ENCODE data around the gene AHDC1. TPM values are rescaled to one million over a fixed set of nuclear protein-coding genes. Genes with fewer than 3 reads are reported as not detected.

Gene AHDC1
- total and polyA plus RNA-seq, 2 donors (not counting 3 experiments of a cell fraction or from before 2014, with no cell fraction given): 7.0 to 32.1 TPM

- H2AFZ ChIP-seq (ENCODE audit: low read depth, low read length): no peak overlapping the region
- BruUV-seq (replicated peaks): no TSS peak
- no peak for FAIRE-seq
- no peaks in the 10 kb centered on the region for H3K36me3 ChIP-seq (ENCODE audit: control insufficient read depth in 2 of 2, extremely low read depth in 1 of 2, insufficient read depth in 2 of 2, low read length in 2 of 2)
- no peak overlapping the region for H3K4me2 ChIP-seq (ENCODE audit: insufficient read depth, low read length)
- TF ChIP-seq JUN (IDR thresholded peaks at IDR 0.05; ENCODE audit: borderline replicate concordance, insufficient read depth, insufficient read length, low read depth) (no peak), EZH2 (IDR thresholded peaks at IDR 0.05; ENCODE audit: borderline replicate concordance, low read depth, low read length, severe bottlenecking) (no peak), MAX (IDR thresholded peaks at IDR 0.05; ENCODE audit: insufficient read depth, insufficient read length) (no peak), GATA2 (IDR thresholded peaks at IDR 0.05; ENCODE audit: insufficient read depth, insufficient read length, low read depth, low read length) (no peak)
- no peak for DNase-seq (ENCODE audit: low read depth, low spot score)
- no peak overlapping the region for H3K4me3 ChIP-seq (replicated peaks in 1 of 3; ENCODE audit: insufficient read depth in 1 of 3, low read depth in 1 of 3, low read length in 3 of 3)
- H3K27me3 ChIP-seq (ENCODE audit: control insufficient read depth in 2 of 2, insufficient read depth in 2 of 2, low read length in 2 of 2): no peaks in the 10 kb centered on the region
- no peaks in the 10 kb centered on the region for H3K79me2 ChIP-seq (ENCODE audit: control insufficient read depth, insufficient read depth, low read length)
- CTCF ChIA-PET: interaction anchor here (1.0 kb wide), 1 partner anchor 47 kb away, joined by 6 read pairs; no protein-coding TSS in a partner anchor
- H3K9me1 ChIP-seq (replicated peaks; ENCODE audit: control insufficient read depth, extremely low read depth, insufficient read depth, low read length): no peaks in the 10 kb centered on the region
- intact Hi-C loops (cut with micrococcal nuclease): no loop called here
- no peaks in the 10 kb centered on the region for H3K9me3 ChIP-seq (replicated peaks; ENCODE audit: control insufficient read depth, insufficient read depth, low read length)
- dilution Hi-C loops (cut with MboI; ENCODE audit: extremely low pct_ligation_motif_present, low sequenced_read_pairs): no loop called here
- H3K9ac ChIP-seq (replicated peaks; ENCODE audit: extremely low read depth, insufficient read depth, low read length): no peak overlapping the region
- POLR2A ChIA-PET: no interaction called here
- no peaks in the 10 kb centered on the region for H4K20me1 ChIP-seq (replicated peaks; ENCODE audit: control insufficient read depth, extremely low read depth, insufficient read depth, low read length)
- H3K27ac ChIP-seq (ENCODE audit: insufficient read depth, low read depth, low read length): no peak overlapping the region
- H3K4me1 ChIP-seq (ENCODE audit: control insufficient read depth, extremely low read depth, insufficient read depth, low read length): peaks cover 5% of the 10 kb centered on the region
Measured at GRCh38 chr1:27622828-27623227, 18.9 kb upstream of the AHDC1 start.

DNA sequence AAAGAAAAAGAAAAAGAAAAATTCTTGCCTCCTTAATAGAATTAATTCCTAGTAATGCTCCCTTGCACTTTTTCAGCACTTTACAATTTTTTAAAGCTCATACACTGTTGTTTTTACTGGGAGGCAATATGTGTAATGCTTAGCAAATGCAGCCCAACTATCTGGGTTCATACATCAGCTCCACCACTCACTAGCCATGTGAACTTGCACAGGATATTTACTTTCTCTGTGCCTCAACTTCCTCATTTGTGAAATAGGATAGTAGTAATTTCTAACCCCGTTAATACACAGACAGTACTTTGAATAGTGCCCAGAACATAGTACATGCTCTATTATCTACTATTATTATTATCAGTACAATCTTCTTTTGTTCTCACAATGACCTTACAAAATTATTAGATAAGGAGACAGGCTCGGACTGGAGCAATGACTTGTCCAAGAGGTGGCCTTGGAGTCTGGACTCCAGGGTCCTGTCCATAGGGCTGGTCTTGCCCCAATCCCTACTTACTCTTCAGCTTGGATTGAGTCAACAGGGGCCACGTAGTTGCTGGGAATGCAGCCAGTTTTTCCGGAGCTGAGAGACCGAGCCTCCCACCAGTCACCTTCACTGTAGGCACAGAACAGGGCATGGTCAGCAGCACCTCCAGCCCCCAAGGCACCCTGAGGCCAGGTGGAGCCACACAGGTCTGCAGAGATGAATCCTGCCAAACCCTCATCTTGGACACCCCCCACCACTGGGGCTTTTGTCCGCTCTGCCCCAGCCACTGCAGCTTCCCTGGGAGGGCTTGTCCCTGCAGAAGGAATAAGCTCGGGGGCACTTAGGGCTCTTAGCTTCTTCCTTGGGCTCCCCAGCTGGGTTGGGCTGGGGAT, 17.3 kb upstream of the AHDC1 start:
- H3K4me3 ChIP-seq (replicated peaks in 1 of 3; ENCODE audit: insufficient read depth in 1 of 3, low read depth in 1 of 3, low read length in 3 of 3): no peak overlapping the region
- FAIRE-seq: peak; percentile 58
- TF ChIP-seq MYC (IDR thresholded peaks at IDR 0.05; ENCODE audit: low read depth, low read length) (no peak), MAX (IDR thresholded peaks at IDR 0.05; ENCODE audit: insufficient read depth, insufficient read length) (no peak), POLR2AphosphoS5 (IDR thresholded peaks at IDR 0.05; ENCODE audit: insufficient read depth, low read depth, low read length) (no peak), FOS (IDR thresholded peaks at IDR 0.05; ENCODE audit: borderline replicate concordance, insufficient read depth, low read length) (no peak), POLR2A (IDR thresholded peaks at IDR 0.05; ENCODE audit: low read depth, low read length) (no peak), GATA2 (IDR thresholded peaks at IDR 0.05; ENCODE audit: insufficient read depth, insufficient read length, low read depth, low read length) (no peak), EZH2 (IDR thresholded peaks at IDR 0.05; ENCODE audit: borderline replicate concordance, low read depth, low read length, severe bottlenecking) (no peak), JUN (IDR thresholded peaks at IDR 0.05; ENCODE audit: borderline replicate concordance, insufficient read depth, insufficient read length, low read depth) (no peak)
- TF ChIP-seq, protein P1, sequence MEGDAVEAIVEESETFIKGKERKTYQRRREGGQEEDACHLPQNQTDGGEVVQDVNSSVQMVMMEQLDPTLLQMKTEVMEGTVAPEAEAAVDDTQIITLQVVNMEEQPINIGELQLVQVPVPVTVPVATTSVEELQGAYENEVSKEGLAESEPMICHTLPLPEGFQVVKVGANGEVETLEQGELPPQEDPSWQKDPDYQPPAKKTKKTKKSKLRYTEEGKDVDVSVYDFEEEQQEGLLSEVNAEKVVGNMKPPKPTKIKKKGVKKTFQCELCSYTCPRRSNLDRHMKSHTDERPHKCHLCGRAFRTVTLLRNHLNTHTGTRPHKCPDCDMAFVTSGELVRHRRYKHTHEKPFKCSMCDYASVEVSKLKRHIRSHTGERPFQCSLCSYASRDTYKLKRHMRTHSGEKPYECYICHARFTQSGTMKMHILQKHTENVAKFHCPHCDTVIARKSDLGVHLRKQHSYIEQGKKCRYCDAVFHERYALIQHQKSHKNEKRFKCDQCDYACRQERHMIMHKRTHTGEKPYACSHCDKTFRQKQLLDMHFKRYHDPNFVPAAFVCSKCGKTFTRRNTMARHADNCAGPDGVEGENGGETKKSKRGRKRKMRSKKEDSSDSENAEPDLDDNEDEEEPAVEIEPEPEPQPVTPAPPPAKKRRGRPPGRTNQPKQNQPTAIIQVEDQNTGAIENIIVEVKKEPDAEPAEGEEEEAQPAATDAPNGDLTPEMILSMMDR (IDR thresholded peaks at IDR 0.05; ENCODE audit: extremely low read depth in 1 of 2, insufficient read depth in 1 of 2, low read depth in 1 of 2, low read length in 2 of 2): no peak
- ChIA-PET CTCF (interaction anchor here (0.6 to 2.5 kb wide), 6 partner anchors 8 to 229 kb away, joined by 3 to 15 read pairs (median 4); no protein-coding TSS in a partner anchor), POLR2A (interaction anchor here (0.6 kb wide), 1 partner anchor 45 kb away, joined by 7 read pairs; no protein-coding TSS in a partner anchor)
- no peaks in the 10 kb centered on the region for H4K20me1 ChIP-seq (replicated peaks; ENCODE audit: control insufficient read depth, extremely low read depth, insufficient read depth, low read length)
- dilution Hi-C loops (cut with MboI; ENCODE audit: extremely low pct_ligation_motif_present, low sequenced_read_pairs): no loop called here
- H3K79me2 ChIP-seq (ENCODE audit: control insufficient read depth, insufficient read depth, low read length): no peaks in the 10 kb centered on the region
- H3K9me3 ChIP-seq (replicated peaks; ENCODE audit: control insufficient read depth, insufficient read depth, low read length): no peaks in the 10 kb centered on the region
- H3K36me3 ChIP-seq (ENCODE audit: control insufficient read depth in 2 of 2, extremely low read depth in 1 of 2, insufficient read depth in 2 of 2, low read length in 2 of 2): no peaks in the 10 kb centered on the region
- intact Hi-C loops (cut with micrococcal nuclease): no loop called here
- no peaks in the 10 kb centered on the region for H3K27me3 ChIP-seq (ENCODE audit: control insufficient read depth in 2 of 2, insufficient read depth in 2 of 2, low read length in 2 of 2)
- no TSS peak for BruUV-seq (replicated peaks)
- no peak overlapping the region for H3K27ac ChIP-seq (ENCODE audit: insufficient read depth, low read depth, low read length)
- H3K4me1 ChIP-seq (ENCODE audit: control insufficient read depth, extremely low read depth, insufficient read depth, low read length): peaks cover 11% of the 10 kb centered on the region
- no peak overlapping the region for H2AFZ ChIP-seq (ENCODE audit: low read depth, low read length)
- no peak overlapping the region for H3K9ac ChIP-seq (replicated peaks; ENCODE audit: extremely low read depth, insufficient read depth, low read length)
- H3K9me1 ChIP-seq (replicated peaks; ENCODE audit: control insufficient read depth, extremely low read depth, insufficient read depth, low read length): no peaks in the 10 kb centered on the region
- no peak overlapping the region for H3K4me2 ChIP-seq (ENCODE audit: insufficient read depth, low read length)
- peak; percentile 49 for DNase-seq (ENCODE audit: low read depth, low spot score)
